HUES48 (cell line): ENCODE data around the gene SCFD2.

Experiments used
- H3K27ac ChIP-seq: one replicate; pipeline ENCODE4 v1.7.0; 2013; ENCODE audit warnings: low read depth, low read length, inconsistent platforms
- H3K27me3 ChIP-seq: 2 replicates; pipeline ENCODE4 v1.6.1; 2013; ENCODE audit warnings: mild to moderate bottlenecking, low read length; ENCODE audit not compliant: control insufficient read depth, insufficient read depth
- H3K36me3 ChIP-seq: 2 replicates; pipeline ENCODE4 v1.6.1; 2013; ENCODE audit warnings: low read length; ENCODE audit not compliant: control insufficient read depth, insufficient read depth
- H3K4me1 ChIP-seq: 2 replicates; pipeline ENCODE4 v1.6.1; 2013; ENCODE audit warnings: mild to moderate bottlenecking, low read length; ENCODE audit not compliant: control insufficient read depth, insufficient read depth
- H3K4me3 ChIP-seq: 2 replicates; pipeline ENCODE4 v1.5.1; 2013; ENCODE audit warnings: mild to moderate bottlenecking, low read depth, low read length
- H3K9ac ChIP-seq: 2 replicates; pipeline ENCODE4 v1.6.1; 2013; ENCODE audit warnings: mild to moderate bottlenecking, low read depth, low read length, moderate library complexity
- H3K9me3 ChIP-seq: 2 replicates; pipeline ENCODE4 v1.6.1; 2013; ENCODE audit warnings: low read length; ENCODE audit not compliant: control insufficient read depth, insufficient read depth

The SCFD2 gene

GRCh38 chr4:52874948-52875347, 490.9 kb downstream of the SCFD2 start:
- H3K4me3 ChIP-seq: no peak overlapping the region
- no peak overlapping the region for H3K9ac ChIP-seq
- no peaks in the 10 kb centered on the region for H3K27me3 ChIP-seq
- no peaks in the 10 kb centered on the region for H3K9me3 ChIP-seq
- H3K27ac ChIP-seq: no peak overlapping the region
- peaks cover 31% of the 10 kb centered on the region for H3K4me1 ChIP-seq
- no peaks in the 10 kb centered on the region for H3K36me3 ChIP-seq

- Histone ChIP-seq H3K9me3 (no peaks in the 10 kb centered on the region), H3K4me1 (peaks cover 31% of the 10 kb centered on the region), H3K9ac (no peak overlapping the region), H3K27ac (peak overlapping the region; percentile 53), H3K36me3 (no peaks in the 10 kb centered on the region), H3K27me3 (no peaks in the 10 kb centered on the region), H3K4me3 (peak overlapping the region; percentile 15; the same call in 1 of the 2 replicates)
These were observed 492.0 kb downstream of the SCFD2 start for GRCh38 chr4:52873861-52874343.

GRCh38 chr4:52873191-52873590, 492.7 kb downstream of the SCFD2 start:
- no peaks in the 10 kb centered on the region for H3K27me3 ChIP-seq
- H3K36me3 ChIP-seq: no peaks in the 10 kb centered on the region
- H3K9me3 ChIP-seq: no peaks in the 10 kb centered on the region
- H3K4me3 ChIP-seq: peak overlapping the region; percentile 15; the same call in 1 of the 2 replicates
- H3K9ac ChIP-seq: no peak overlapping the region
- peaks cover 31% of the 10 kb centered on the region for H3K4me1 ChIP-seq
- peak overlapping the region; percentile 53 for H3K27ac ChIP-seq

- Histone ChIP-seq H3K9ac (no peak overlapping the region), H3K9me3 (no peaks in the 10 kb centered on the region), H3K36me3 (peaks cover 27% of the 10 kb centered on the region), H3K4me1 (peaks cover 27% of the 10 kb centered on the region), H3K27me3 (no peaks in the 10 kb centered on the region), H3K4me3 (no peak overlapping the region), H3K27ac (no peak overlapping the region)
These were observed 495.6 kb downstream of the SCFD2 start for GRCh38 chr4:52870225-52870624.

GRCh38 chr4:52869656-52870055, 496.2 kb downstream of the SCFD2 start:
- Histone ChIP-seq H3K36me3 (peaks cover 32% of the 10 kb centered on the region), H3K27ac (no peak overlapping the region), H3K9me3 (no peaks in the 10 kb centered on the region), H3K9ac (no peak overlapping the region), H3K27me3 (no peaks in the 10 kb centered on the region), H3K4me3 (no peak overlapping the region), H3K4me1 (peaks cover 29% of the 10 kb centered on the region)

- Histone ChIP-seq H3K4me3 (no peak overlapping the region), H3K9ac (no peak overlapping the region), H3K9me3 (no peaks in the 10 kb centered on the region), H3K4me1 (peaks cover 29% of the 10 kb centered on the region), H3K36me3 (peaks cover 37% of the 10 kb centered on the region), H3K27ac (no peak overlapping the region), H3K27me3 (no peaks in the 10 kb centered on the region)
These were observed 496.7 kb downstream of the SCFD2 start for GRCh38 chr4:52869196-52869595.

- Histone ChIP-seq H3K27ac (no peak overlapping the region), H3K9me3 (no peaks in the 10 kb centered on the region), H3K9ac (no peak overlapping the region), H3K4me1 (peaks cover 28% of the 10 kb centered on the region), H3K36me3 (peaks cover 48% of the 10 kb centered on the region), H3K27me3 (no peaks in the 10 kb centered on the region), H3K4me3 (no peak overlapping the region)
These were observed 497.7 kb downstream of the SCFD2 start for GRCh38 chr4:52868133-52868532.

GRCh38 chr4:52867163-52867562, 498.7 kb downstream of the SCFD2 start:
- Histone ChIP-seq H3K4me3 (no peak overlapping the region), H3K27ac (no peak overlapping the region), H3K4me1 (peaks cover 22% of the 10 kb centered on the region), H3K27me3 (no peaks in the 10 kb centered on the region), H3K9me3 (no peaks in the 10 kb centered on the region), H3K36me3 (peaks cover 50% of the 10 kb centered on the region), H3K9ac (no peak overlapping the region)

- Histone ChIP-seq H3K27me3 (no peaks in the 10 kb centered on the region), H3K4me3 (no peak overlapping the region), H3K27ac (no peak overlapping the region), H3K4me1 (peaks cover 22% of the 10 kb centered on the region), H3K9ac (no peak overlapping the region), H3K36me3 (peaks cover 50% of the 10 kb centered on the region), H3K9me3 (no peaks in the 10 kb centered on the region)
These were observed 499.1 kb downstream of the SCFD2 start for GRCh38 chr4:52866734-52867133.

GRCh38 chr4:52865300-52865699, 500.6 kb downstream of the SCFD2 start:
- Histone ChIP-seq H3K9me3 (no peaks in the 10 kb centered on the region), H3K36me3 (peaks cover 50% of the 10 kb centered on the region), H3K9ac (no peak overlapping the region), H3K4me1 (peaks cover 37% of the 10 kb centered on the region), H3K4me3 (no peak overlapping the region), H3K27ac (no peak overlapping the region), H3K27me3 (no peaks in the 10 kb centered on the region)

- Histone ChIP-seq H3K9me3 (no peaks in the 10 kb centered on the region), H3K27me3 (no peaks in the 10 kb centered on the region), H3K4me1 (peaks cover 42% of the 10 kb centered on the region), H3K4me3 (peak overlapping the region; percentile 90; the same call in 1 of the 2 replicates), H3K9ac (no peak overlapping the region), H3K27ac (no peak overlapping the region), H3K36me3 (peaks cover 50% of the 10 kb centered on the region)
These were observed 501.1 kb downstream of the SCFD2 start for GRCh38 chr4:52864793-52865192.
